OCI-LY7 (cell line): ENCODE results near the gene CCDC134. TPM values are rescaled to one million over a fixed set of nuclear protein-coding genes. Genes with fewer than 3 reads are reported as not detected.

Source experiments
- BruUV-seq: library from RNA; stranded (reverse); fragments of 400-500 nt; replicated peaks from 2 replicates; lab custom pipeline; 2021; lab: Mats Ljungman, UMichigan
- CTCF ChIA-PET: fragments of 300-600 bp; sonication (Branson Sonifier 250); formaldehyde crosslinking; loops from one replicate; lab custom pipeline; 2022; ENCODE audit warnings: antibody characterized with exemption; ENCODE audit not compliant: unreplicated experiment; lab: Charles Lee
- POLR2A ChIA-PET: fragments of 300-600 bp; sonication (Branson Sonifier 250); formaldehyde crosslinking; loops from one replicate; lab custom pipeline; 2022; ENCODE audit warnings: antibody characterized with exemption; lab: Charles Lee
- DNase-seq: peaks from one replicate; pipeline ENCODE4 v3.0.0-alpha.2; 2015; ENCODE audit warnings: low spot score
- H2AFZ ChIP-seq: fragments of 200-600 bp; sonication (generic), shearing (Covaris generic); 2 replicates; pipeline ENCODE4 v1.6.1; 2014; ENCODE audit warnings: mild to moderate bottlenecking, antibody characterized with exemption, low read length, moderate library complexity
- H3K27ac ChIP-seq: fragments of 200-600 bp; sonication (generic); 2 replicates; pipeline ENCODE4 v1.5.1; 2014; ENCODE audit warnings: mixed run types, low read depth, mild to moderate bottlenecking, moderate library complexity, low read length, inconsistent platforms; ENCODE audit not compliant: poor library complexity, severe bottlenecking
- H3K36me3 ChIP-seq: fragments of 200-600 bp; sonication (generic); 2 replicates; pipeline ENCODE4 v1.6.1; 2014; ENCODE audit warnings: mild to moderate bottlenecking, antibody characterized with exemption, low read length, moderate library complexity, mixed read lengths; ENCODE audit not compliant: insufficient read depth
- H3K4me1 ChIP-seq: fragments of 200-600 bp; sonication (generic); 2 replicates; pipeline ENCODE4 v1.5.1; 2014; ENCODE audit warnings: mild to moderate bottlenecking, low read length; ENCODE audit not compliant: insufficient read depth, poor library complexity, severe bottlenecking
- H3K4me2 ChIP-seq: fragments of 200-600 bp; sonication (generic); 2 replicates; pipeline ENCODE4 v1.6.1; 2014; ENCODE audit warnings: mild to moderate bottlenecking, low read length
- H3K4me3 ChIP-seq: fragments of 200-600 bp; sonication (generic); 2 replicates; pipeline ENCODE4 v1.5.1; 2014; ENCODE audit warnings: mild to moderate bottlenecking, low read depth, low read length; ENCODE audit not compliant: poor library complexity, severe bottlenecking
- H3K79me2 ChIP-seq: fragments of 200-600 bp; sonication (generic); 2 replicates; pipeline ENCODE4 v1.6.1; 2016; ENCODE audit warnings: low read depth, mild to moderate bottlenecking, low read length, moderate library complexity, mixed read lengths; ENCODE audit not compliant: insufficient read depth
- H3K9me2 ChIP-seq: fragments of 200-600 bp; sonication (generic); 2 replicates; pipeline ENCODE4 v1.6.1; 2016; ENCODE audit warnings: mild to moderate bottlenecking, low read length, mixed read lengths; ENCODE audit not compliant: insufficient read depth
- H3K9me3 ChIP-seq: fragments of 200-600 bp; sonication (generic); 2 replicates; pipeline ENCODE4 v1.6.1; 2014; ENCODE audit warnings: mild to moderate bottlenecking, mixed run types, low read length, mixed read lengths
- H4K20me1 ChIP-seq: fragments of 200-600 bp; sonication (generic); 2 replicates; pipeline ENCODE4 v1.6.1; 2014; ENCODE audit warnings: mild to moderate bottlenecking, antibody characterized with exemption, low read length, moderate library complexity, mixed read lengths; ENCODE audit not compliant: insufficient read depth
- CTCF ChIP-seq: fragments of 200-600 bp; sonication (generic); conservative IDR thresholded peaks from 2 replicates; pipeline ENCODE4 v1.5.1; 2014; ENCODE audit warnings: mild to moderate bottlenecking, antibody characterized with exemption, low read length, moderate library complexity, mixed read lengths
- EZH2phosphoT487 ChIP-seq: fragments of 200-600 bp; sonication (generic); IDR thresholded peaks from 2 replicates; pipeline ENCODE4 v1.6.1; 2018; ENCODE audit warnings: low read depth, borderline replicate concordance, mild to moderate bottlenecking, mixed run types, antibody characterized with exemption, low read length, moderate library complexity, mixed read lengths
- intact Hi-C: fragments of 100-400 bp; cut with micrococcal nuclease; formaldehyde crosslinking; loops from one replicate; pipeline ENCODE4 v1.10.0; 2022; ENCODE audit not compliant: unreplicated experiment
- total RNA-seq, 2 experiments: library from RNA; depleted of rRNA in 1 of 2; stranded (reverse); fragments of >200 nt in 1 of 2; shearing (Covaris generic) in 1 of 2; gene quantifications; 2 replicates each; pipeline ENCODE4 v1.2.3, GENCODE V29; 2014 to 2022

The CCDC134 gene
- total RNA-seq, 2 experiments from 2014 or later: 17.3 to 23.8 TPM

DNA sequence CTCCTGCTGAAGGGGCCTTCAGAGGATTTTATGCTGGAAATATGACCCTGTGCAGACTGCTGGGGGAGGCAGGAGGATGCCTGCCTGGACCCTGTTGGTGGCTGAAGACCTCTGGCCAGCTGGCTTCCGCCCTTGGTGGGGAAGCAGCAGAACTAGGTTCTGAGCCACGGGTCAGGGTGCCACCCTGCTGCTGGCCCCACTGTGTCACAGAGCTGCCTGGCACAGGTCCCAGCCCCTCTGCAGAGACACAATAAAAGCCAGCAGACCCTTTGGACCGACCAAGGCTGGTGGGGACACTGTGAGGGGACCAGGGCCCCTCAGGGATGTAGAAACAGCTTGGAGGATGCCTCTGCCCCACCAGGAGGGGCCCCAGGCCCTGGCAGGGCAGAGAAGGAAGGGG lies 25.5 kb downstream of the CCDC134 start:
- intact Hi-C loops: no loop called here
- POLR2A ChIA-PET: no interaction called here
- H2AFZ ChIP-seq: no peak overlapping the region
- no TSS peak for BruUV-seq
- H3K27ac ChIP-seq: no peak overlapping the region
- TF ChIP-seq CTCF: no peak
- no peak for TF ChIP-seq EZH2phosphoT487
- H3K4me3 ChIP-seq: no peak overlapping the region
- no peaks in the 10 kb centered on the region for H3K9me3 ChIP-seq
- H3K4me2 ChIP-seq: no peak overlapping the region
- CTCF ChIA-PET: interaction anchor here (0.9 kb wide), 1 partner anchor 36 kb away, joined by 3 read pairs; no protein-coding TSS in a partner anchor
- H3K4me1 ChIP-seq: peaks cover 21% of the 10 kb centered on the region
- H4K20me1 ChIP-seq: no peaks in the 10 kb centered on the region
- H3K36me3 ChIP-seq: peaks cover 19% of the 10 kb centered on the region
- no peaks in the 10 kb centered on the region for H3K79me2 ChIP-seq
- no peaks in the 10 kb centered on the region for H3K9me2 ChIP-seq
- DNase-seq: no peak

DNA sequence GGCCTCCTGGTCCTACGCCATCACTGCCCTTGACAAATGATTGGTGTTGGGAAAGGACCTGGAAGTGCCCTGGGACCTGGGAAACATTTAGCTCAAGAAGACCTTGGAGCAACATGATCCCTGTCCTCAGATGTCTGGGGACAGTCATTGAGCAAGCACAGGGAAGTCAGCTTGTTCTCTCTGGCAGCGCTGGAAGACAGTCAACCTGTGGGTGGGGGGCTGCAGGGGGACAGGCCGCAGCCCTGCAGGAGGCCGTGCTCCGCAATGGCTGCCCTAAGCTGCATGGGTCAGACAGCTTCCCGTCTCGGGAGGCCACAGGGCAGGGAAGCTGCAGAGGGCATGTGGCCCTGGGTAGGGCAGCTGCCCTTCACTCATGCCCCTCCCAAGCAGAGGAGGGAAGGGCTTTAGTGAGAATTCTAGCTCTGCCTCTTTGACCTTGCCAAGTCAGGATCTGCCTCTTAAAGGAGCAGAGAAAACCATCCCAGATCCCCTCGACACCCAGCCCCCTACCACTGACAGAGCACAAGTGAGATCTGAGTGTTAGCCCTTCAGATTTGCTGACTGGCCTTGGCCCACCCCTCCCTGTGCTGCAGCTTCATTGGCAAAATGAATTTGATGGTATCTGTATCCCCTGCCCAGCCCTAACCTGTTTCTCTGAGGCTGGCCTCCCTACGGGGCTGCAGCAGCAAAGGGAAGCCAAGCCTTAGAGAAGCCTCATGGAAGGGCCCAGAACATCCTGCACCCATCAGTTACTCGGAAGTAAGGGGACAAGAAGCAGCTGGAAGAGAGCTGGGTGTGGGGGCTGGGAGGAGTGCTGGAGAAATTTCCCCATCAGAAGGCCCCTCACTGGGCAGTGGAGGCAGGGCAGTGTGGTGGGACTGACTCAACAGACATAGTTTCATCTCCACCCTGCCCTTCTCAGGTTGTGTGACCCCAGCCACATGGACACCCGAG lies 26.2 kb downstream of the CCDC134 start:
- Histone ChIP-seq H3K9me2 (no peaks in the 10 kb centered on the region), H3K4me3 (no peak overlapping the region), H3K9me3 (no peaks in the 10 kb centered on the region; the same call in 1 of the 2 replicates), H3K36me3 (peaks cover 24% of the 10 kb centered on the region), H3K79me2 (peaks cover 4% of the 10 kb centered on the region; the same call in 1 of the 2 replicates), H3K27ac (no peak overlapping the region), H3K4me1 (peaks cover 28% of the 10 kb centered on the region), H2AFZ (no peak overlapping the region), H3K4me2 (no peak overlapping the region), H4K20me1 (no peaks in the 10 kb centered on the region)
- intact Hi-C loops: no loop called here
- POLR2A ChIA-PET: no interaction called here
- BruUV-seq: no TSS peak
- TF ChIP-seq EZH2phosphoT487 (no peak), CTCF (no peak)
- CTCF ChIA-PET: interaction anchor here (0.5 to 0.9 kb wide), 2 partner anchors 36 to 98 kb away, joined by 3 read pairs; no protein-coding TSS in a partner anchor
- no peak for DNase-seq

DNA sequence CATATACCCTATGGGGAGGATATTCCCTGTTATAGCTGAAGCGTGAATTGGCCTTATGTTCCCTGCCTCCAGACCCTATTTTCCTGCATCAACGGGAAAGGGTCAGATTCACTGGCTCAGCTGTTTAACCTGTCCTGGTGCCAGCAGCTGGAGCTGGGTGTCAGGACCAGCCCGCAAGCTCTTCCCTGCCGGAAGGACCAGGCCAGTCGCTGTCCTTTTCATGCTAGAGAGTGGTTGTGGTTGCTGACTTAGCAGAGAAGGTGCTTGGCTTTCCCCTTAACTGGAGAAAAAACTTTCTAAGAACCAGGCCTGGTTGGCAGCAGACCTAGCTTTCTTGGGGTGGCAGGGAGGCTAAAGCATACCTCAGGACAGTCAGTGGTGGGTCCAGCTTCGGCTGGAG lies 27.2 kb downstream of the CCDC134 start:
- Histone ChIP-seq H3K36me3 (peaks cover 27% of the 10 kb centered on the region), H3K27ac (peak overlapping the region; percentile 2), H3K9me3 (no peaks in the 10 kb centered on the region; the same call in 1 of the 2 replicates), H3K4me3 (no peak overlapping the region), H3K9me2 (no peaks in the 10 kb centered on the region), H3K4me1 (peaks cover 36% of the 10 kb centered on the region), H4K20me1 (no peaks in the 10 kb centered on the region), H2AFZ (no peak overlapping the region), H3K79me2 (peaks cover 10% of the 10 kb centered on the region; the same call in 1 of the 2 replicates), H3K4me2 (no peak overlapping the region)
- DNase-seq: no peak
- TF ChIP-seq EZH2phosphoT487: no peak
- TF ChIP-seq CTCF: no peak
- no TSS peak for BruUV-seq
- intact Hi-C loops: no loop called here
- ChIA-PET CTCF (no interaction called here), POLR2A (no interaction called here)
